ENCODE results near the gene MXRA7. TPM values are rescaled to one million over a fixed set of nuclear protein-coding genes. Genes with fewer than 3 reads are reported as not detected.
"Not testable (repeated sequence)": the region's sequence is repeated elsewhere in the genome, so short reads cannot be mapped to it uniquely, and the experiment has no call there.

The MXRA7 gene
- polyA plus RNA-seq, 3 donors = 107 to 119 (median 114) TPM

DNA sequence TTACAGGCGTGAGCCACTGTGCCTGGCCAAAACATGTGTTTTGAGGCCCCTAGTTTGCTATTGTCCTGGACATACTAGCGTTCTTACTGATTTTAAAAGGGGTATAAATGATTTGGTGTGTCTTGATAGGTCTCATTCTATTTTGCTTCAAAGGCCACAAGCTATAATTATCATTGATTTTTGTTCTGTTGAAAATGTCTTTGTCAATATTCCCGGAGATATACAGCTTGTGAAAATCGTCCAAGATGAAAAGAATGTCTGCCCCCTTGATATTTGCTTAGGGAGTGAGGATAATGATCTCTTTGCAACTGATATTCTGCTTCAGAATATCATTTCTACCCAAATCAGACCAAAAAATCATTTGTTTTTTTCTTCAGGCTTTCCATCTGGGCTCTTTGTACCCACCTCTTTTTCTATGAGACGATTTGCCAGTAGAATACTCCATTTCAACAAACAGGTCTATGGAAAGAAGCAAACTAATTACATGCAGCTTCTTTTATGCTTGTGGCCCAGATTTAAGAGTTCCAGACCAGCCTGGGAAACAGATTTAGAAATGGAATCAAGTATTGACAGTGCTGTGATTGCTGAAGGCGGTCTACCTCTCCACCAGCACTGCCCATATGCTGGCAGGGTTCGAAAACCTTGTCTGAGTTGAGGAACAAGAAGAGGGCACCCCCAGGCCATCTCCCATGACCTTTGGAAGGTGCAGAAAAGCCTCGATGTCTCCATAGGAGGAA is 53.1 kb downstream of the MXRA7 start:
- no peak for DNase-seq (ENCODE audit: low read depth in 3 of 3, low spot score in 2 of 3)

DNA sequence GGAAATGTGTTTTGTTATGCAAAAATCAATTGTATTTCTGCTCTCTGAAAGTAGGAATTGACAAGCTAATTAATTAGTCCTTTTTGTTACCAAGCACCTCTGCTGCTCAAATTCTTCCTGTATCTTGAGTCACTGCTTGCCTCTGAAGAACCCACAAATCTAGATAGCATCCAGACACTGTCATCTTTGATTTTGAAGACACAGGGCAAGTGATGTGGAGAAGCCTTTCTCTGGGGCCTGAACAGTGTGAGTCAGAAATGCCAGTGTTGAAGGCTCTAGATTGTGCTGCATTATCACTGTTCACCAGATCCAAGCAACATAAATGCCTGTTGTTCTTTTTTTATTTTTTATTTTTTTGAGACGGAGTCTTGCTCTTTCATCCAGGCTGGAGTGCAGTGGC is 56.4 kb downstream of the MXRA7 start:
- no peak for DNase-seq (ENCODE audit: low read depth in 3 of 3, low spot score in 2 of 3)

DNA sequence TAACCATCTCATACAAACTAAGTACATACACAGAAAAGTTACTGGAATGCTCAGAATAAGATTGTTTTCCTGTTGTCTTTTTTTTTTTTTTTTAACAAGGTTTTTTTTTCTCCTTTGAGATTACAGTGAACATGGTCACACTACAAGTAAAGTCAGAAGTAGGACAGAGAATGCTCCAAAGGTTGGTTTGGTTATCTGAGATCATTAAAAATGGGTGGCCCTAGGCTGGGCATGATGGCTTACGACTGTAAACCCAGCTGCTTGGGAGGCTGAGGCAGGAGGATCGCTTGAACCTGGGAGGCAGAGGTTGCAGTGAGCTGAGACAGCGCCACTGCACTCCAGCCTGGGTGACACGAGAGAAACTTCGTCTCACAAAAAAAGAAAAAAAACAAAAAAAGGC is 60.3 kb downstream of the MXRA7 start:
- no peak for DNase-seq (ENCODE audit: low read depth in 3 of 3, low spot score in 2 of 3)

DNA sequence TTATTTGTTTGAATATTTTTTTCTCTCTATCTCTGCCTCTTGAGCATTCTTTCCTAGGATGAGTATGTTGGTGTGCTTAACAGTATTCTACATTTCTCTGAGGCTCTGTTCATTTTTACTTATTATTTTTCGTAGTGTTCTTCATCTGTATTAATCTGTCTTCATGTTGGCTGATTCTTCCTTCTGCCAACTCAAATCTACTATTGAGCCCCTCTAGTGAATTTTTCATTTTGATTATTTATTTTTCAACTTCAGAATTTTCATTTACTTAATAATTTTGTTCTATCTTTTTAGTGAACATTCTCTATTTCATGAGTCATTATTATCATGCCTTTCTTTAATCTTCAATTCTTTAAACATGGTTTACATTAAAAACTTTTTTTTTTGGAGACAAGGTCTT is 64.1 kb downstream of the MXRA7 start:
- DNase-seq (ENCODE audit: low read depth in 3 of 3, low spot score in 2 of 3) = no peak

DNA sequence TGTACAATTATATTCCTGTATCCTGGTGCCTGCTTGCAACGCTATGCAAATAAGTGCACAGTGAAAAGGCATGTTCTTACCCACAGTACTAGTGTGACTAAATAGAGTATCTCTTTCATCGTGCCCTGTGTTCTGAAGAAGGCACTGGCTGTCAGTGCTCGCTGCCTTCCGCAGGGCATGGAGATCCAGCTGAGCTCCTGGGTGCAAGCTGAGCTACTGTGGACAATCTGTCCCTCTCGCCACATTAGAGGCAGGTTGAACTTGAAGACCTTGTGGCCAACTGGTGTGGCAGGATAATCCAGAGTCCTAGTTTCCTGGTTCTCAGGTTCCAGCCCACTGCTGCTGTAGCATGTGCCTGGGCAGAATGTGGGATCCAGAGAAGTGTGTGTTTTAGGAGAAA is 65.3 kb downstream of the MXRA7 start:
- DNase-seq (ENCODE audit: low read depth in 3 of 3, low spot score in 2 of 3) = no peak

DNA sequence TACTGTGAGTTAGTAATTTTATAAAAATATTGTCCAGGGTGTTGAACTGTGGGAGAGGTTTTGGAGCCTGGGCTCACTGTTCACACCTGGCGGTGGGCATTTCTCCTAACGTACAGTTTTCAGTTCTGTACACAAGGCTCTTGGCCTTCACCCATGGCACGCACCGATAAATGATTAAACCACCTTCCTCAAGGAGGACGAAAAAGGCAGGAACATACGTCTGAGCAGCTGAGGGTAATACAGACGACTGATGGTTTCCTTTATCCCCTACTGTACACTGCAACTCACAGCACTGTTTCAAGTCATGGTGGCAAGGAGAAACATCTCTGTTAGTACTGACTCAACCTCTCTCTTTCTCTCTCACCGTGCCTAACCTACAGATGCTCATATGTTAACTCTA is 65.8 kb downstream of the MXRA7 start:
- no peak for DNase-seq (ENCODE audit: low read depth in 3 of 3, low spot score in 2 of 3)

DNA sequence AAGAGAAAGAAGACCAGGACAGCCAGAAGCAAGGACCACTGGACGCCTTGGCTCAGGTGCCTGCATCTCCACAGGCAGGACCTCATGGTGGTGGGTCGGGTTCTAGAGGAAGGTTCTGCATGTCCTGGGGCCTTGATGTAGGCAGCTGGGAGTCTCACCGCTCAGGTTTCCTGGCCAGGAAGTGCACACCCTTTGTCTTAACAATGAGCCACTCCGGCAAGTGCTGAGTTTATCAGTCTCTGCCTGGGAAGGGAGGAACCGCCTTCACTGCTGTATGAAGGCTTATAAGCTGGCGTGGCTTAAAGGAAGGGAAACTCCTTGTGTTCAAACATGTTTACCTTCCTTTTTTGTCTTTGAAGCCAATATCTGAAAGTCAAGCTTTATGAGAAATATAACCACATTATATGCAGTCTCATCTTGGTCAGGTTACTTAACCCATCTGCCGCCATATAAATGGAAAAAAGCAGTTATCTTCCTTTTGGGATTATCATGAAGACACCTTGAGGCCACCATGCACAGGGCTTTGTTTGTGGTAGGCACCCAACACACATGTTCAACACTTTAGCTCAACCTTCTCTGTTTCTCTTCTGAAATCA is 67.1 kb downstream of the MXRA7 start, which contains the start of gene ST6GALNAC1:
ST6GALNAC1 (minus strand) TSS at position 205 of the 596 bp plus-strand sequence; CDS start at position 86, 119 bp downstream.
- DNase-seq (ENCODE audit: low read depth in 3 of 3, low spot score in 2 of 3) = no peak

DNA sequence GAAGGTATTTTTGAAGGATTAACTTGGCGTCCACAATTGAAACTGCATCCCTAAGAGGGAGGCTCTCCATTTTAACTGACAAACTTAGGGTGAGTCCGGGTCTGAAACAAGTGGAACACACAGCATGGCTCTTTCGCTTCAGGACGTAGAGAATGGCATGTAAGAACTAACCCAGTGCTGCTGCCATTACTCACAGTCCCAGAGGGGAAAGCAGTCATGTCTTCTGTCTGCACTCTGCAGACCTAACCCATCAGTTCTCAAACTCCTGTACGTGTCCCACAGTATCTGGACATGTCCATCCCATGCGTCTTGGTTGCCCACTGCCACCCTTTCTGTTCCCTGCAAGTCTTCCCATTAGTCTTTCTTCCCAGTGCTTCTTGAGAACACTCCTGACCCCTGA is 67.8 kb downstream of the MXRA7 start:
- DNase-seq (ENCODE audit: low read depth in 3 of 3, low spot score in 2 of 3) = no peak

DNA sequence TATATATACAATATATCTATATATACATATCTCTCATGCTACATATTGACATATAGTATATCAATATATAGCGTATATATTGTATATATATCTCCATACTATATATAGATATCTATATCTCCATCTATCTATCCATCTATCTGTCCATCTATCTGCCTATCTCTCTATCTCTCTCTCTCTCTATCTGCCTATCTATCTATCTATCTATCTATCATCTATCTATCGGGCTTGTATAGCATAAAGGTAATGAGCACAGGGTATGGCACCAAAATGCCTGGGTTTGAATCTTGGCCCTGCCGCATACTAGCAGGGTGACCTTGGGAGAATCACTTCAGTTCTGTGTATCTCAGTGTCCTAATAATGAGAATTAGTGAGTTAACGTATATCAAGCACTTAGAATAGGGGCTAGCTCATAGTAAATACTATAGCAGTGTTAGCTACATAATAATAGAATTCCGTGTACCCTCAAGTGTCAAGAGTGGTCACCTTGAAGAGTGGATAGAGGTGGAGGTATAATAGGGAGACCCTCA is 68.7 kb downstream of the MXRA7 start:
- no peak for DNase-seq (ENCODE audit: low read depth in 3 of 3, low spot score in 2 of 3)

DNA sequence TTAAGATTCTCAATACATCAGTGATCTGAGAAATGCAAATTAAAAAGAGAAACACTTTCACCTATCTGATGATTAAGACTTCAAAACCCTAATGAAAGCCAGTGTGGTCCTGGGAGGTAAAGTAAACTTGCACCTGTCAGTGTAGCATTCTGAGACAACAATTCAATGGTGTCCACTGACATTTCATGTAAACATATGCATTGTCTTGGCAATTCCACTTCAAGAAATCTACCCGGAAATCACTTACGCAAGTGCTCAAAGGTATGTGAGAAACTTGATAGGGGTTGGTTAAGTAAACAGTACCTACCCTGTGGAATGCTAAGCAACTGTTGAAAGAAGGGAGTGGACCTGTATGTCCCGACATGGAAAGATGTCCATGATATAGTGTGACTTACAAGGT is 69.3 kb downstream of the MXRA7 start:
- DNase-seq (ENCODE audit: low read depth in 3 of 3, low spot score in 2 of 3) = no peak

DNA sequence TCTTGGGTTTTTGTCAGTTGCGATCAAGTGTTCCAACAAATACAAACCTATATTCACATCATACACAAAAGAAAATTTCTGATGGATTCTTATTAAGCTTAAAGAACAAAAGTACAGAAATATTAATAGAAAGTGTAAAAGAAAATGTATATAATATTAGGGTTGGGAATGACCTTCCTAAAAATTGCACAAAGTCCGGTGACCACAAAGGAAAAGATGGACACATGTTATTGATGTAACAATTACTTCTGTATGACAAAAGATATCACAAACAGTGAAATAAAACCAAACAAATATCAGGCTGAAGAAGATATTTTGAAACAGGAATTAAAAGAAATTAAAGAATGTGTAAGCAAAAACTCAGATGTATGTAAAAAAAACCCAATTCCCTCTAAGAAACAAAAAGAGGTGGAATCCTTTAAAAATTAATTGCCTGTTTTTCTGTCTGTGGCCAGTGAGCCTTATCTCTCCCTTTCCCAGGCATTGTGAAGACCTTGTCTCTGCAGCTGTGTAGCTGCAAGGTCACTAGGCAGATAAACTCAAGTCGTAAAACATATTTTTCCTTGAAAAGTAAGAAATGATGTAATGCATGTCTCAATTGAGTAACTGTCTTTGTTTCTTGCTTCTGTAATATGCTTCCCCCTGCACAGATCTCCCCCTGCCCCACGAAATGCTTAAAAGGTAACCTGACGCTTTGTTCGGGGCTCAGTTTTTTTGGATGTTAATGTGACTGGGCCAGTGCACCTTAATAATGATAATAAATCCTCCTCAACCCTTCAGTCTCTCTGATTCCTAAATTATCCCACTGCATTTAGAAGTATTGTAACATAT is 70.0 kb downstream of the MXRA7 start:
- no peak for DNase-seq (ENCODE audit: low read depth in 3 of 3, low spot score in 2 of 3)

DNA sequence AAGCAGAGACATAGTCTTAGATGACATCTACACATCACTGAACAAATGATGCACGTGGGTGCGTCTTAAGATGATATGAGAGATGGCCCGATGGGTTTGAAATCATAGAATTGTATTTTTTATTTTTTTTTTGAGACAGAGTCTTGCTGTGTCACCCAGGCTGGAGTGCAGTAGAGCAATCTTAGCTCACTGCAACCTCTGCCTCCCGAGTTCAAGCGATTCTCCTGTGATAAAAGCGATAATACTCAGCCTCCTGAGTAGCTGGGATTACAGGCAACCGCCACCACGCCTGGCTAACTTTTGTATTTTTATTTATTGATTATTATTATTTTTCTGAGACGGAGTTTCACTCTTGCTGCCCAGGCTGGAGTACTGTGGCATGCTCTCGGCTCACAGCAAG is 72.5 kb downstream of the MXRA7 start:
- no peak for DNase-seq (ENCODE audit: low read depth in 3 of 3, low spot score in 2 of 3)

DNA sequence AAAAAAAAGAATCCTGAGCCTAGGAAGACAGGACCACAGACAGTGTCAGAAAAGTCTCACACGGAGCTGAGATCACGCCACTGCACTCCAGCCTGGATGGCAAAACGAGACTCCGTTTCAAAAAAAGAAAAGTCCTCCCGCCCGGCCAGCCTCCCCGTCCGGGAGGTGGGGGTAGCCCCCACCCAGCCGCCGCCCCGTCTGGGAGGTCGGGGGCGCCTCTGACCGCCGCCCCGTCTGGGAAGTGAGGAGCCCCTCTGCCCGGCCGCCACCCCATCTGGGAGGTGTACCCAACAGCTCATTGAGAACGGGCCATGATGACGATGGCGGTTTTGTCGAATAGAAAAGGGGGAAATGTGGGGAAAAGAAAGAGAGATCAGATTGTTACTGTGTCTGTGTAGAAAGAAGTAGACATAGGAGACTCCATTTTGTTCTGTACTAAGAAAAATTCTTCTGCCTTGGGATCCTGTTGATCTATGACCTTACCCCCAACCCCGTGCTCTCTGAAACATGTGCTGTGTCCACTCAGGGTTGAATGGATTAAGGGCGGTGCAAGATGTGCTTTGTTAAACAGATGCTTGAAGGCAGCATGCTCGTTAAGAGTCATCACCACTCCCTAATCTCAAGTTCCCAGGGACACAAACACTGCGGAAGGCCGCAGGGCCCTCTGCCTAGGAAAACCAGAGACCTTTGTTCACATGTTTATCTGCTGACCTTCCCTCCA is 74.1 kb downstream of the MXRA7 start:
- DNase-seq (ENCODE audit: low read depth in 3 of 3, low spot score in 2 of 3) = not testable (repeated sequence)

DNA sequence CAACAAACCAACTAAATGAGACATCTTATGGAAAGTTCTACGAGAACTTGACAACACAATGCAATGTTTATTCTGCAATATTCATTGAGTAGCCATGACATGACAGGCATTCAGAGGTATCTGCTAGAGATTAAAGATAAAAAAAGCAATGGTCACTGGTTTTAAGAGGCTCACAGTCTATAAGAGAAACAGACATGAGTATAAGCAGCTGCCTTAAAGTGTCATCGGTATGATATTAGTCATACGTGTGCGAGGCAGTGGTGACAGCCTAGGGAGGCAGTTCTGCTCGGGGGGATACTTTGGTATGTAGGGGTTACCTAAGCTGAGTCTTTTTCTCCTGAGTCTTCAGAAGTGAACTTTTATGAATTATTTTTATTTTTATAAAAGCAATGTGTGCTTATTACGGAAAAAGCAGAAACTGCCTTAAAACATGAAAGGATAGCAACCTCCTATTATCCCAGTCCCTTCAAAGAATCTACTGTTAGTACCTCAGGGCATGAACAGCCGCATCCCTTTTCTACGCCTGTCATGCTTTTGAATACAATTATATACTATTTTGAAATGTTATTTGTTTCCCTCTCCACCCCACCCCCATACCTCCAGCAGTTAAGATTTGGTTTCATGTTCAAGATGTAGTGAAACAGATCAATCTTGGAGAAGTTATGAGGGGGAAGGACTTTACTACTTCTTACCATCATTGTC is 75.0 kb downstream of the MXRA7 start:
- DNase-seq (ENCODE audit: low read depth in 3 of 3, low spot score in 2 of 3) = no peak

DNA sequence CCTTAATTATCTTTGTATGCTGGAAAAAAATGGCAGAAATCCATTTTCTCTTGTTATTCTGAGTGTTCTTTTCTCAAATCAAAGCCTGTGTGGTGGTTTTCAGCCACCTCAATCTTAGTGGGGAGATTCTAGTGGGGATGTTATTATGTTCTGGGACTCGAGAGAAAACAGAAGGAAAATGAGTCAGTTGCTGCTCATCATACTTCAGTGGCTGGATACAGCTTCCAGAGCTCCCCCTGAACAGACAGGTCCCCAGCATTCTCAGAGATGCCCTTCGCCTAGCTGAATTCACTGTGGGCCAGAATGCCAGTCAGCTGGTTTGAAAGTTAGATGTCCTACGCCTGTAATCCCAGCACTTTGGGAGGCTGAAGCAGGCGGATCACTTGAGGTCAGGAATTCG is 75.7 kb downstream of the MXRA7 start:
- no peak for DNase-seq (ENCODE audit: low read depth in 3 of 3, low spot score in 2 of 3)

DNA sequence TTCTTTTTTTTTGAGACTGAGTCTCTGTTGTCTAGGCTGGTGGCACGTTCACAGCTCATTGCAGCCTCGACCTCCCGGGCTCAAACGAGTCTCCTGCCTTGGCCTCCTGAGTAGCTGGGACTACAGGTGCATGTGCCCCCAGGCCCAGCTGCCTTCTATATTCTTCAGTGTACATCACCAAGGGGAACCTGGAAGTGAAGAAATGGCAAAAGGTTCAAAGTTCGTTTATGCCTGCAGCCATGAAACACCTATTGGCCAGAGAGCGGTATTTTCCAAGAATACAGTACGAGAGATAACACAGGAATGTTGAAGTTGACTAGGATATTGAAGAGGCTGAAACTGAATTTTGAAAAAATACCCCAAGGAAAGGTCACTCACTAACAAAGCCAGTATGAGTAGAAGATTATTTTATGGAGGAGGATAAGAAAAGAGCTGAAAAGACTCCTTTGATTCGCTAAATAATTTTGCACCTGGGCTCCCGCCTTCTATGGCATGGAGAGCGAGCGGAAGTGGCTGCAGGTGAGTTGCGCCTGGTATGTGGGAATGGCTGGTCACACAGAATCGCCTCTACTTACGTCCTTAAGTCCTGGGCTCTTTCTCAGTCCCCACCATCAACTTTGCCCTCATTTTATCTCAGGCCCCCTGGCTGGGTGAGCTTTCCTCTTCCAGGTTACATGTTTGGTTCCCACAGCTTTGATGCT is 77.0 kb downstream of the MXRA7 start:
- no peak for DNase-seq (ENCODE audit: low read depth in 3 of 3, low spot score in 2 of 3)

DNA sequence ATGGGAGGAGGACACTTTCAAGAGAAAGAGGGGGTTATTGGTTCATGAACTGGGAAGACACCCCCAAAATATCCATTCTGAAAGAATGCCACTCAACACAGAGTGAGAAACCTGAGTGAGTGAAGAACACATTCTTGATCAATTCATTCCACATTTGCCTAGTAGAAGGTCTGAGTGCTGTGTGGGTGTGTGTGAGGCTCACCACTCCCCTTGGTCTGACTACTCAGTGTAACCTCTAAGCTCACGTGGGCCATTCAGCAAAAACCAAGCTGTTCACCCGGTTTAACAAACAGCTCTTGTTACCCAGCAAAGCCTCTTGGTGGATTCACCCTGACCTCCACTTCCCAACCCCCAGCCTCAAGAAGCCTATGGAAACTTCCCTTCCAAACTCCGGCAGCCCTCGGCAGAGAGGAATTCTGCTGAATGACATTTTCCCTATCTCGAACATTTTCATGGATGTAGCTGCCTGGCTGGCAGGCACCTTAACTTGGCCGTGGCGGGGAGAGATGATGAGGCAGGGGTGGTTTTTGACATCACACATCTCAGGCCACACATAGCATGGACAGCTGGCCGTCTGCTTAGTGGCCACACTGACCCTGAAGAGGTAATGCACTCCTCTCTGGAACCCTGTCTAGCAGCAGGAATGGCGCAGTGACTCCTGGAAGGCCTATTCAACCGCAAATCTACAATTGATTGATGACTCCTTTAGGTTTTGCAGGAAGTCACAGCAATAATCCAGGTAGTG is 78.8 kb downstream of the MXRA7 start:
- DNase-seq (ENCODE audit: low read depth in 3 of 3, low spot score in 2 of 3) = no peak

DNA sequence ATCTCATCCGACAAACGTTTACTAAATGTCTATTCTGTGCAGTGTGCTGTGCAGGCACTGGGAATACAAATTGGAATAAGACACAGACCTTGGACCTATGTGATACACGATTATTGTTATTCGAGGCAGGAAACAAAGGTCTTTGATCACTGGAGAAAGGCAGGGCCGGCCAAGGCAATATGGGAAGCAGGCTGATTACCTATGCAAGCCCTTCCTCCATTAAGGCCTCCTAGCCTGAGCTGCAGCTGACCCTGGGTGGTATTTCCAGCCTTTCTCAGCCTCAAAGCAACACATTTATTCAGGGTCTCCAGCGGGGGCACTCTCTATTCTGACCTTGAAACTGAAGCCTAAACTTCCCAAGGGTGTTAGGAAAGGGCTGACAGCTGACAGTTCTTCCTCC is 80.6 kb downstream of the MXRA7 start:
- no peak for DNase-seq (ENCODE audit: low read depth in 3 of 3, low spot score in 2 of 3)

Measured in right renal cortex interstitium (tissue), 3 donors.